Activated naive CD8-positive, alpha-beta T cell treated with anti-CD3 and anti-CD28 coated beads, Interleukin-2, amount 50 U/mL, for 16 hours (primary cell): ENCODE data around the gene HOXC12.

Experiments
- DNase-seq: peaks from one replicate; pipeline ENCODE4 v3.0.0-alpha.2; 2020; ENCODE audit warnings: low read depth, low spot score

The HOXC12 gene

DNA sequence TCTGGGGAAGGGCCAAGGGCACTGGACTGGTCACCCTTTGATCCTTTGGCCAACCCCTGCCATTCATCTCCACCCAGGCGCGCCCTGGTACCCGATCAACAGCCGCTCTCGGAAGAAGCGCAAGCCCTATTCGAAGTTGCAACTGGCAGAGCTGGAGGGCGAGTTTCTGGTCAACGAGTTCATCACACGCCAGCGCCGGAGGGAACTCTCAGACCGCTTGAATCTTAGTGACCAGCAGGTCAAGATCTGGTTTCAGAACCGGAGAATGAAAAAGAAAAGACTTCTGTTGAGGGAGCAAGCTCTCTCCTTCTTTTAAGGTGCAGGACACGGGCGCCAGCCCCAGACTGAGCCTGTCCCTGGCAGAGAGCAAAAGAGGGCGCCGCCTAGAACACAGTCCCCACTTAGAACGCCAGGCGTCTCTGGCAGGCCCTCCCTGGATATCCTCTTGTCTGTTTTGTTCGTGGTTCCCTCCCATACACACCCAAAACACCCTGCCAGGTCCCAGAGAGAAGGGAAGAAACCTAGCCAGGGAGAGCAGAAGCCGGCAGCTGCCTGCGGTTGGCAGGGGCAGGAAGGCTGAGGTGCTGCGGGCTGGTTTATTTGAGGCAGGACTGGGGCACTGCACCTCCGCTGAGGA is 1.7 kb downstream of the HOXC12 start:
- no peak for DNase-seq

DNA sequence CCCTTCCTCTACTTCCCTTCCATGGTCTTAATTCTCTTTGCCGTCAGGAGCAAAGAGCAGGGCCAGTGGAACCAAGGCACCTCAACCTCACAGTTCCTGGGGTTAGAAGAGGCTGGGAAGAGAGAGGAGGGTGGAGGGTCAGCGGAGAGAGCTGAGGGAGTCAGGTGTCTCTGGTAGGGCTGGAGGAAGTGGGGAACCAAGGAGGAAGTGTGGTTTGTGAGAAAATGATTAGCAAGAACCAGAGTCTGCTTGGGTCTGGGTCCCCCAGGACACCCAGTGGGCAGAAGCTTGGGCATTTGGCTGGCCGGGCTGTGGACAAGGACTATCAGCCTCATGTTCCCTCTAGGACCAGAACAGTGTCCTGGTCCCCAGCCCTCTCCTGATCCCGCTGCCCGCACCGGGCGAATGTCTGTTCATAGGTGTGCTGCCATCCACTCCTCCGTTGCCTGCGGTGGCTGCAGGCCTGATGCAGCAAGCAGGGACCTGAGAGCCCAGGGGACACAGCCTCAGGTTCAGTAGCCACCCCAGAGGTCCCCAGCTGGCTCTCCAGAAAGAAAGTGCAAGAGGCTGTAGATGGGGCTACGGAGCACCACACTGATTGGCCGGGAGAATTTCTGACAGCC is 2.3 kb downstream of the HOXC12 start:
- DNase-seq: no peak

DNA sequence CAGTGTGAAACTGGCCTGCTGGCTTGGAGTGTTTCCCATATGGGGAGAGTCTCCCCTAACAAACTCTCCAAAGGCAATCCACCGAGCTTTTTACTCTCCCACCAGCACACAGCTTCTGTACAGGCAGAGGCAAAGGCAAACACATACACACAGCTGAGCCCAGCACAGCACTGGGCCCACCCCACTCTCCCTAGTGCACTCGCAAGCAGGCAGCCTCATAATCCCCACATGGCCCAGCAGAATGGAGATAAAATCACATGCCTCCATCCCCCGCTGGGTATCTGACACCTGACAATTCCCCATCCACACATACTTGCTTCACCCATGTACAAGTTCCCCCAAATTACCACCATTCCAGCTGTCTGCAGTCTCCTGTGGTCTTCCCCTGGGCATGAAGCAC is 3.4 kb downstream of the HOXC12 start:
- no peak for DNase-seq

DNA sequence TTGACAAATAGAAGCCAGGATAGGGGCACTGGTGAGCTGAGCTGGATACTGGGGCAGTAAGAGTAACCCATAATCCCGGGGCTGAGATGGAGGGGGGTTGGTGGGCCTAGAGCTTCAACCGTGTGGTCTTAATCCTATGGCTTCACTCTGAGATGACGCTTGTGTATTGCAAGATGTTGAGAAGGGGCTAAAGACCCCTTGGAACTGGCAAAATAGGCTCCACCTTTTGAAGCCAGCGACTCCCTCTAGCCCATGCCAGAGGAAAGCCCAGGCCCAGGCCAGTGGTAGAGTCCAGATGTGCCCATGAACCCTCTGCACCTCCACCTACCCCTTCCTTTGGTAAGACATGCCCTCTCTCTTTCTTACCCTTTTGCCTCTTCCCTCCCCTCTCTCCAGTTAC is 4.6 kb downstream of the HOXC12 start:
- no peak for DNase-seq

- no peak for DNase-seq
Measured at GRCh38 chr12:53960187-53961024, 5.7 kb downstream of the HOXC12 start.

GRCh38 chr12:53961025-53961761 is 6.5 kb downstream of the HOXC12 start:
- DNase-seq: no peak

DNA sequence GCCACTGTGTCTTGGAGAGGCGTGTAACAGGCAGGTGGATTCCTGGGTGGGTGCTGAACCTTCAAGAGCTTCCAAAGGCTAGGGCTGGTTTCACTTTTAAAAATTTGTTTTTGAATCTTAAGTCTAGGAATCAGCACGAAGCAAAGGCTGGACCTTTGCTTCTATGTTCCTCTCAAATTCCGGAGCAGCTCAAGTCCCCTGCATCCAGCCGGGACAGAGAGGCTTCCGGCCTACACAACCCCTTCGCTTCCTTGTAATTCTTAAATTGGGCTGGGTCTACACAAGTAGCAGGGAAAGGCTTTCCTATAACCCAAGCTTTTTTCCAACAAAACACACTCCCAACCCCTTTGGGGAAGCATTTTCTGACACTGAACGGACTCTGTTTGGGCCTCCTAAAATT is 8.3 kb downstream of the HOXC12 start:
- no peak for DNase-seq

DNA sequence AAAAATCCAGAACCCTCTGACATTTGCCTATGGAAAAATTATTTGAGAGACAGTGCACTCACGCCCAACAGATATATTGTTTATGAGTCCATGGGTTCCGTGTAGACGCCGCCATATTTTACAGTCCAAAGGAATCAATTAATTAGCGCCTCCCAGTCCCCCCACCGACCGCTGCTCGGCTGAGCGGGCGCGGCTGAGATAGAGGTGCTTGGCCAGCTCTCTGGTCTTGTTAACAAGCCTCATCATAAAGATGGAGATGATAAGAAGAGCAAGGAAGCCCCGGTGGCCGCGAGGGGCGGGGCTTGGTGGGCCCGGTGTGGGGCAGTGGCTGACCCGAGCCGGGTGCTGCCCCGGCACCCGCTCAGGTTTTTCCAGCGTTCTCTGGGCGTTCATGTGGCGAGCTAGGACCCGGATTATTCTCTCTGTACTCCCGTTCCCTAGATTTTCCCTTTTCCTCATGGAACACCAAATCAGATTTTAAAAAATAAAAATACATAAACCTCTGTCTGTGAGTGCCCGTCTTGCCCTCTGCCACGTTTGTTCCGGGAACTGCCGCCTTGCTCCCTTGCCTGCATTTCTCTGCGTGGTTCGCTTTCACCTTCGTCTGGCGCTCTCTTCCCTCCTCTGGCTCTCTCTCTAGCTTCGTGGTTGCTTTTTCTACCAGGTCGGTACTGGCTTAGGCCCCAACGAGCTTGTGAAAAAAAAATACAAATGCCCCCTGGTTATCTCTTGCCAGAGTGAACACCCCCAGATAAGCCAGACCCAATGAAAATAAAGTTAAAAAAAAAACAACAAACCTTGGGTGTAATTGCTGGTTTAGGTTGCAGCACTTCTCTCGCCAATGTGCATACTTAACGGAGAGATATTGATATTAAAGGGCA is 9.0 kb downstream of the HOXC12 start:
- DNase-seq: no peak

DNA sequence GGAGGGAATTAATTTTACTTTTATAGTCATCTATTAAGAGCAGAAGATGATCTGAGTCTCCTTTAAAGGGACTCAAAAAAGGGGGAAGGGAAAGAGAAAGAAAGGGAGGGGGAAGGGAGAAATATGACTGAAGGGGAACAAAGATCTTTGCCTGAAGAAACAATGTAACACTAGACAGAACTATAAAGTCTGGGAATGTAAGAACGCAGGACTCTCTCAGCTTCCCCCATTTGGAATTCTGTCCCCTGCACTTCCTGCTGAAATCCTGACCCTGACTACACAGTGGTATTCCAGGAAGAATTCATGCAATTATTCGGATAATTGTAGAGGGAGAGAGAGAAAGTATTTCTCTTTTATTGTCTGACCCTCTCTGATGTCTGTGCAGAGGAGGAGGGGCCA is 9.6 kb downstream of the HOXC12 start:
- no peak for DNase-seq

GRCh38 chr12:53965281-53966084 is 10.8 kb downstream of the HOXC12 start:
- DNase-seq: no peak

DNA sequence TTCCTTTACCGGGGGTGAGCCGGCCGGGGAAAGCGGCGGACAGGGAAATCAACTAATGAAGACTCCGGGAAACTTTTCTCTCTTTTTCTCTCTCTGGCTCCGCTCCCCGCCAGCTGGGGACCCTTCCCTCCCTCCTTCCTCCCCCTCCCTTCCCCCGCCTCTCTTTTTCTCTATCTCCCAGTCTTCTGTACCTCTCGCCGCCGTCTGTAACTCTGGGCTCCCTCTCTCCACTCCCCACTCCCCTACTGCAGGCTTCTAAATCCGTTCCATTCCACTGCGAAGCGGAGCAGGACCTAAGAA is 11.3 kb downstream of the HOXC12 start:
- no peak for DNase-seq

GRCh38 chr12:53966385-53967133 is 11.9 kb downstream of the HOXC12 start:
- no peak for DNase-seq

- no peak for DNase-seq
Measured at GRCh38 chr12:53967421-53967925, 12.8 kb downstream of the HOXC12 start.

DNA sequence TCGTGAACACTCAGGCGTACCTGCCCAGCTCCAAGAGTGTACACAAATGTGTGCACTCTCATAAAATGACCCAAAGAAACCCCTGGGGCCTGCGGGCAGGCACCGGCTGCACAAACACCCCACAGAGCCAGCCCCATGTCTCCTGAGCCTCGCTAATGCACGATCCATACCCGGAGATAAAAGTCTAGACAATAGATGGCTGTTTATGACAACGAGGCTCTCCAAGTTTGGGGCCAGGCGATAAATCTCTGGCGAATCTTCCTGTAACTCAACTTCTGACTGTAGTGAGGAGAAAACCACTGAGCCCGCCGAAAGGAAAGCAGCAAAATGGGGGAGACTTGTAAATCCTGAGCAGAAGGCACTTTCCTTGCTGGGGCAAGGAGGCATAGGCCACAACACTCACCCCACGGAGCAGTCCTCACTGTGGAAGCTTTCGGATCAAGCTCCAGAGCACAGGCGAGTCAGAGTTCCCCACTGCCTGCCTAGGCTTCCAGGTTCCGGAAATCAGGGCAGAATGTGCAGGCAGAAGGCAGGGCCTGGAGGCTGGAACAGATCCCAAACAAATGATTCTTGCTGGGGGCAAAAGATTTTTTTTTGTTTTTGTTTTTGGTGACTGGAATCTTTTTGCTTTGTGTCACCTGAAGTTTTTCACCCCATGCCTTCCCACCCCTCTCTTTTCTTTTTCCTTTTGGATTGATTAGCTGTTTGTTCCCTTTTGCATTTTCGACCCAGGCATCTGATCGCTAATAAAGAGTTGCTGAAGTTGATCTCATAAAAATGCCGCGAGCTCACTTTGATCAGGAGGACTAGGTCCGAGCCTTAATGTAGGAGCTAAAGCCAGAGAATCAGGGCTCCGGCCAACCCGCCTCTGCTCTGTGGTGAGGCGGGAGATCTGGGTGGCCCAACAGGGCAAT is 13.8 kb downstream of the HOXC12 start:
- DNase-seq: no peak

- no peak for DNase-seq
Measured at GRCh38 chr12:53969588-53970259, 15.0 kb downstream of the HOXC12 start.

GRCh38 chr12:53970451-53970850 is 15.7 kb downstream of the HOXC12 start:
- no peak for DNase-seq

DNA sequence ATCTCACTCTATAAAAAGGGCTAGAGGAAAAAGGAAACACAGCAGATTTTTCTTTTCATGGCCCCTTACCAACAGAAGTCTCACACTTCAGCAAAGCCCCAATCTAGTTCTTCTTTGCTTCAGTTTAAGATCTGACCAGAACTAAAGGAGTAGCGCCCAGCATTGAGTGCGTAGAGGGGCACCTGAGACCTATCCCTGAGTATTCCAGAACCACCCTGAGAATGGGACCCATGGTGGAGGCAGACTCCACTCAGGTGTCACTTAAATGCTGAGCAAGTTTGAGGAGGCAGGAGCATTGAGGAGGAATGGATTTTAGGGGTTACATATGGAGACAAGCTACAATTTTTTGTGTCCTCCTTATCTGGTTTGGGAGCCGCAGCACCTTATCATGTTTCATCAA is 16.4 kb downstream of the HOXC12 start:
- no peak for DNase-seq

GRCh38 chr12:53971686-53972085 is 17.0 kb downstream of the HOXC12 start:
- no peak for DNase-seq
